Fibroblast of skin of right quadriceps (primary cell): ENCODE measurements around the gene ADARB2.

Source experiments
- DNase-seq: peaks from one replicate; pipeline ENCODE4 v3.0.0-alpha.2; 2013

The ADARB2 gene

DNA sequence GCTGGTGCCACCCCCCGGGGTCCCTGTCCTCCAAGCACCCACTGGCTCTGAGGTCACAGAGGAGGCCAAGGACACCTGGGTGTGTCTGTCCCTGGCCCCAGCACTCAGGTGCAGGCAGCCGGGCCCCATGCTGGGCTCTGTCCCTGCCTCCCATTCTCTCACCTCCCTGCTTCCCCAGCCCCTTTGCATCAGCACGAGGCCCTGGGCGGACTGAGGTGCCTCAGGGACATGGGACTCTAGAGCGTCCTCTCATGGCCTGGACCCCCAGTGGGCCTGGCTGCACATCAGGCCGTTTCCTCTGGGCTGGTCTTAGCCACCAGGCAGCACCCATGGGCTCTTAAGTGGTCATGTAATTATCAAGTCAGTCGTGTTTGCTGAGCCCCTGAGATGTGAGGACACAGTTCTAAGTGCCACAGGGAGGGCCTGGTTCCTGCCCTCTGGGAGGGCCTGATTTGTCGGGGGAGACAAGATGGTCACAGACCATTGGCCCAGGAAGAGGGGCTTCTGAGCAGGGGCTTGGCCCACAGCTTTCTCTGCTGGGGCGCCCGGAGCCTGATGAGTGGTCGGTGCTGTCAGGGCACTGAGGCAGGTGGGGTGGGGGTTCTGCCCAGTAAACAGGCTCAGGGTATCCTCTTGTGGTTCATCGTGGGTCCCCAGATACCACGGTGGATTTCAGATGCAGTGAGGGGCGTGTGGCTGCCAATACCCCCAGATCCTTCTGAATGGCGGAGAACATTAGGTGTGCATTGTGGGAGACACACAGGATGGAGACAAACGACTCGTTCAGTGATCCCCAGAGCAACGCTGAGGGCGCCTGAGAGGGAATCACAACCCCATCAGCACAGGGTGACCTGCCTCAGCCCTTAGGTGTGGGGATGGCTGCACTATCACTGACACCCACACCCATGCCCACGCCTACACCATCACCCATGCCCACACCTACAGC is 528.7 kb downstream of the ADARB2 start:
- no peak for DNase-seq

- no peak for DNase-seq
These were observed 530.7 kb downstream of the ADARB2 start for GRCh38 chr10:1206601-1207000.

DNA sequence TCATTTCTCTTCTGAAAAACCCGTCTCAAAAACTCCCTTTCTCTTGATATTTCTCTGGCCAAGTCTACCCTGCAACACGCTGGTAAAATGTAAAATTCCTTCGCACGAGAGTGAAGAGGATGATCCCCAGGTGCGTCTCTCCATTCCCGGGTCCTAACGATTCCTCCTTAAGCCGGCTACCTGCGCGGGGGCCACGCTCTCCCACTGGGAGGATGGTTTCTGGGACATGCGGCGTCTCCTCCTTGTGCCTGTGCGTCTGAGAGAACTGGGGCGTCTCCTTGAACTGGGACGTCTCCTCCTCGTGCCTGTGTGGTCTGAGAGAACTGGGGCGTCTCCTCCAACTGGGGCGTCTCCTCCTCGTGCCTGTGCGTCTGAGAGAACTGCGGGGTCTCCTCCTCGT is 531.2 kb downstream of the ADARB2 start:
- DNase-seq: no peak

DNA sequence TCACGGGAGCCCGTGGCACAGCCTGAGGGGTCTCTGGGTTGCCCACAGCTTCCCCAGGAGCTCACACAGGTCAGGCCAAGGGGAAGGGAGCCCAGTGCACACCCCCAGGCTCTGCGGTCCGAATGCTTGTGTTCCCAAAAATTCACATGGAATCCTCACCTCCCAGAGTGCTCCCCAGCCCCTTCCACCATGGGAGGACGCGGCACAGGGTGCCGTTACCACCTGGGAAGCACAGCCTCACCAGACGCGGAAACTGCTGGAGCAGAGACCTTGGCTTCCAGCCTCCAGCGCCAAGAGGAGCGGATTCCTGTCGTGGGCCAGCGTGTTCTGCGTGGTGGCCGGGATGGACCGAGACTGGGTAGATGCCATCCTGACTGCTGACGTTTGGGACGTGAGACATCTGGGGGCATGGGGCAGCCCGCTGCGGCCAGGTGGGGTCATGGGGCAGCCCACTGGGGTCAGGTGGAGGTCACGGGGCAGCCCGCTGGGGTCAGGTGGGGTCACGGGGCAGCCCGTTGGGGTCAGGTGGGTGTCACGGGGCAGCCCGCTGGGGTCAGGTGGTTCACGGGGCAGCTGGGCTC is 531.8 kb downstream of the ADARB2 start:
- DNase-seq: no peak

- no peak for DNase-seq
These were observed 532.6 kb downstream of the ADARB2 start for GRCh38 chr10:1204434-1205326.

GRCh38 chr10:1203704-1204103 is 533.6 kb downstream of the ADARB2 start:
- no peak for DNase-seq

DNA sequence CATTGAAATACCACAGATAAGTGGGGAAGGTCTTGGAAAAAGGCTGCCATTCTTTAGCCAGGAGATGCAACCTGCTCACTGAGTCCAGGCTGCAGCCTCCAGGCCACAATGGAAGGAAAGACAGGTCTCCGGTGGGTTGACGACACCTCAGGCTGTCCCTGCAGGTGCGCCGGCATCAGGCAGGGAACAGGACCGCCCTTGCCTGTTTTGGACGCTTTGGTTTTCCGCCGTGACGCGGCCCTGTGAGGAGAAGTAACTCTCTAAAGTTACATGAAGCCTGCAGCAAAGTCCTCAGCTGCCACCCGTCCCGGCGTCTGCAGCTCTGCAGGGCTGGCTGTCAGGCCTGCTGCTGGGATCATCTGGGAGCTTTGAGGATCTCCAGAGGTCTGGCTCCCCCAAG is 534.1 kb downstream of the ADARB2 start:
- DNase-seq: no peak

DNA sequence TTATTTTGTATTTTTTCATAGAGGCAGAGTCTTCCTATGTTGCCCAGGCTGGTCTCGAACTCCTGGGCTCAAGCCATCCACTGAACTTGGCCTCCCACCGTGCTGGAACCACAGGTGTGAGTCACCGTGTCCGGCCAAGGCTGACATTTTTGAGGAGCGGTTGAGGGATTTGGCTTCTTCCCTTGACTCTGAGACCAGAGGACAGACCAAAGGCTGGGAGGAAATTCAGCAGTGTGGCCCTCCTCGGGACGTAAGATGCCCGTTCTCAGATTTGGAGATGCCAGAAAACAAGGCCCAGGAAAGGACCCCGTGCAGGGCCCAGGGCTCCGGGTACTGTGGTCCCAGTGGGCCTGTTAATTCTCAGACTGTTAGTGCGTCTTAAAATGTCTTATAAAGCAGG is 535.0 kb downstream of the ADARB2 start:
- DNase-seq: no peak

- DNase-seq: no peak
These were observed 536.2 kb downstream of the ADARB2 start for GRCh38 chr10:1200866-1201807.

GRCh38 chr10:1199897-1200721 is 537.2 kb downstream of the ADARB2 start:
- no peak for DNase-seq

- DNase-seq: no peak
These were observed 538.0 kb downstream of the ADARB2 start for GRCh38 chr10:1199345-1199673.

DNA sequence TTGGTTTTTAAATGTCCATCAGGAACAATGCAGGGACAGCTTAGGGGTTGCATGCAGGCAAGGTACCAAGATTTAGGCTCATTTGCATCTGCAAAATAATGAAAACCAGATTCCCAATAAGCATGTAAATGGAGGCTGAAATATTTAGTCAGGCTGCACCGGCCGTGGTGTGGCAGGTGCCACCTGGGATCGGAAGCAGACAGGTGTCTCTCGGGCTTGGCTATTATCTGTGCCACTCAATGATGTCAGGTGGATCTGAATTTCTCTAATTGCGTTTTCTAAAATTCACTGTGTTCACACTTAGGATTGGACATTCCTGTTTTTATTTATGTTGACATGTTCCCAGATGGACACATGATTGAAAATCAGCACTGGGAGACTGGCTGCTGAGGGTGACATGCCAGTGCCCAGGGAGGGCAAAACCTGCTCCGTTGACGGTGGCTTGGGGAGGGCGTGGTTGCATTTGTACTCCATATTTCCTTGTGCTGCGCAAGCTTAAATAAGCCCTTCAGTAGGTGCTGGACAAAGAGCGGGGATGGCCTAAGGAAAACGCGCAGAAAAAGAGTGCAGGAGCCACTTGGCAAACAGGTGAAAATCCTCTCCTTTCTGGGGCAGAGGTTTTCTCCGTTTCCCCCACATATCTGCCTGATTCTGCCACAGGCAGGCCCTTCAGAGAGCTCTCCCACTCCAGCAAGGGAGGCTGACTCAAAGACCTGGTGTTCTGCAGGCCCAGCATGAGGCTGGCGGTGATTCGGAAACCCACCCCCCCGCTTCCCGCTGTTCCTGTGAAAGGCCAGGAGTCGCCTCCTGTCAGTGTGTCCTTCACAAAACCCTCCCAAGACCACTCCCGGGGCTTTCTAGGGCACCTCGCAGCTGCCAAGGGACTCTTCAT is 538.6 kb downstream of the ADARB2 start:
- DNase-seq: no peak

- no peak for DNase-seq
These were observed 539.9 kb downstream of the ADARB2 start for GRCh38 chr10:1197384-1197783.

- DNase-seq: no peak
These were observed 540.7 kb downstream of the ADARB2 start for GRCh38 chr10:1196656-1197055.

DNA sequence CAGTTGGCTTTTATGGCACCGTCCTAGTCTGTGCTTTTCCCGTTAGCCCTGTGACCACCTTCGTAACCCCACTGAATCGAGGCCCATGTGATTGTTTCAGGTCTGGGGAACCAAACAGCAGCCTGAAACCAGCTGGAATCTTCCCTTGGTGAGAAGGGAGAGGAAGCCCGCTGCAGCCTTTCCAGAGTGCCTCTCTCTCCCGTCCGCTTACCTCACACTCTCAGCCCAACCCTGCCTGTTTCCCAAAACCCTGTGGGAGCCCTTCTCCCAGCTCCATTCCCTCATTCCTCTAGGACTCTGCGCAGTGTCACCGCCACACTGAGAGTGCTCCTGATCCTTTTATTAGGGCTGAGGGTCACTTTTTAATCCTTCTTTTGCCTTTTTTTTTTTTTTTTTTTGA is 541.5 kb downstream of the ADARB2 start:
- no peak for DNase-seq

GRCh38 chr10:1194161-1194560 is 543.2 kb downstream of the ADARB2 start:
- no peak for DNase-seq

GRCh38 chr10:1193561-1193960 is 543.8 kb downstream of the ADARB2 start:
- DNase-seq: no peak

DNA sequence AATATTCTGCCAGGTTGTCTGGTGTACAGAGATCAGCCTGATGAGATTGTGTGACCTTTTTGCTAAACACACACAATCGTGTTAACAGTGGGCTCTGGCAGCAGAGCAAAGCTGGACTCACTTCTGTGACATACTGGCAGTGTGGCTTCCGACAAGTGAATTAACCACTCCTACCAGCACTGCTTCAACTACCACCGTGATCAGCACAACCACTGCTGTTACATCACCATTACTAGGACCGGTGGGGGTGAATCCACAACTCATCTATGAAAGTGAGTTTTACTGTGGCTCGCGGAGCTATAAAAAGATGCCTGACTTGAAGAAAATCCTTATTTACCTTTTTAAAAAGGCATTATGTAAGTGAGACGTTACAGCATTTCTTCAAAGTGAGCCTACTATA is 545.6 kb downstream of the ADARB2 start:
- DNase-seq: no peak

GRCh38 chr10:1190791-1191490 is 546.4 kb downstream of the ADARB2 start:
- DNase-seq: no peak

- DNase-seq: no peak
These were observed 547.3 kb downstream of the ADARB2 start for GRCh38 chr10:1190052-1190395.
